CD4-positive, CD25-positive, alpha-beta regulatory T cell (primary cell): ENCODE results near the gene GAB2. TPM values are rescaled to one million over a fixed set of nuclear protein-coding genes. Genes with fewer than 3 reads are reported as not detected.

Experiments used
- ATAC-seq, 2 donors: fragments of 150-1000 bp; cut with Tn5 transposase; one replicate each; pipeline ENCODE4 v1.10.0; 2021; ENCODE audit warnings: low read depth in 2 of 2, moderate number of reproducible peaks in 2 of 2, moderate library complexity in 1 of 2
- DNase-seq, 3 donors: peaks; one replicate each; pipeline versions ENCODE4 v3.0.0 to v3.0.0-alpha.2; 2012 to 2022; ENCODE audit warnings: mixed read lengths in 1 of 3
- H3K27ac ChIP-seq: one replicate; pipeline ENCODE4 v1.7.0; 2013; ENCODE audit warnings: mild to moderate bottlenecking, low read length; ENCODE audit not compliant: insufficient read depth, poor library complexity, severe bottlenecking
- H3K27me3 ChIP-seq: one replicate; pipeline ENCODE4 v1.7.0; 2013; ENCODE audit warnings: low read length; ENCODE audit not compliant: control insufficient read depth, insufficient read depth
- H3K36me3 ChIP-seq: one replicate; pipeline ENCODE4 v1.7.0; 2013; ENCODE audit warnings: mild to moderate bottlenecking, low read length, moderate library complexity; ENCODE audit not compliant: control insufficient read depth, insufficient read depth
- H3K4me1 ChIP-seq: 2 replicates; pipeline ENCODE4 v1.7.0; 2013; ENCODE audit warnings: mild to moderate bottlenecking, low read length; ENCODE audit not compliant: insufficient read depth, control insufficient read depth, poor library complexity, severe bottlenecking
- H3K4me3 ChIP-seq: one replicate; pipeline ENCODE4 v1.7.0; 2013; ENCODE audit warnings: low read depth, mild to moderate bottlenecking, low read length, moderate library complexity
- H3K9me3 ChIP-seq, 2 experiments: 1 replicate in 1 of 2; 2 replicates in 1 of 2; pipeline ENCODE4 v1.7.0; 2013; ENCODE audit warnings: low read length in 2 of 2, mild to moderate bottlenecking in 1 of 2, moderate library complexity in 1 of 2; ENCODE audit not compliant: control insufficient read depth in 2 of 2
- H3K27ac Mint-ChIP-seq, 3 donors: one replicate each; pipeline ENCODE4 v1.8.0; 2020 to 2022; ENCODE audit warnings: mild to moderate bottlenecking in 3 of 3, mixed read lengths in 3 of 3, moderate library complexity in 2 of 3
- H3K27me3 Mint-ChIP-seq: one replicate; pipeline ENCODE4 v1.8.0; 2022; ENCODE audit warnings: mild to moderate bottlenecking, mixed read lengths
- H3K36me3 Mint-ChIP-seq: one replicate; pipeline ENCODE4 v1.8.0; 2020; ENCODE audit warnings: mixed read lengths
- H3K4me1 Mint-ChIP-seq, 4 donors: one replicate each; pipeline ENCODE4 v1.8.0; 2020 to 2022; ENCODE audit warnings: mixed read lengths in 4 of 4, mild to moderate bottlenecking in 1 of 4
- H3K4me3 Mint-ChIP-seq, 4 donors: one replicate each; pipeline ENCODE4 v1.8.0; 2020 to 2022; ENCODE audit warnings: mild to moderate bottlenecking in 4 of 4, mixed read lengths in 4 of 4, moderate library complexity in 3 of 4
- H3K9me3 Mint-ChIP-seq, 7 donors: one replicate each; pipeline ENCODE4 v1.8.0; 2020 to 2022; ENCODE audit warnings: mixed read lengths in 7 of 7, mild to moderate bottlenecking in 3 of 7, moderate library complexity in 2 of 7
- polyA plus RNA-seq, 4 donors: library from polyadenylated mRNA; unstranded; fragments of 300-500 nt; fragmentation: Illumina TruSeq; gene quantifications; one replicate each; pipeline ENCODE4 v1.2.3, GENCODE V29; 2021
- total RNA-seq: library from RNA; stranded (reverse); gene quantifications from one replicate; pipeline ENCODE4 v1.2.3, GENCODE V29; 2022

The GAB2 gene
- total and polyA plus RNA-seq, 5 donors from 2014 or later, result 0.05 to 15.7 (median 0.56) TPM

- Mint-ChIP-seq H3K36me3 (no peaks in the 10 kb centered on the region), H3K27me3 (peaks cover 5% of the 10 kb centered on the region), H3K9me3 (no peaks in the 10 kb centered on the region), H3K4me1 (no peaks in the 10 kb centered on the region), H3K4me3 (no peak overlapping the region), H3K27ac (no peak overlapping the region)
- H3K4me1 ChIP-seq, result no peaks in the 10 kb centered on the region
- no peaks in the 10 kb centered on the region for H3K9me3 ChIP-seq
- H3K27me3 ChIP-seq, result peaks cover 3% of the 10 kb centered on the region
- ATAC-seq (no peak), DNase-seq (no peak)
- H3K27ac ChIP-seq, result no peak overlapping the region
- no peak overlapping the region for H3K4me3 ChIP-seq
- no peaks in the 10 kb centered on the region for H3K36me3 ChIP-seq
These were observed 157.7 kb downstream of the GAB2 start for GRCh38 chr11:78259777-78260487.

- peaks cover 3% of the 10 kb centered on the region for H3K27me3 ChIP-seq
- H3K27ac ChIP-seq, result no peak overlapping the region
- H3K9me3 ChIP-seq, result no peaks in the 10 kb centered on the region
- Mint-ChIP-seq H3K4me1 (no peaks in the 10 kb centered on the region), H3K36me3 (no peaks in the 10 kb centered on the region), H3K9me3 (no peaks in the 10 kb centered on the region), H3K27ac (no peak overlapping the region), H3K4me3 (no peak overlapping the region), H3K27me3 (peaks cover 5% of the 10 kb centered on the region)
- no peaks in the 10 kb centered on the region for H3K36me3 ChIP-seq
- no peak overlapping the region for H3K4me3 ChIP-seq
- H3K4me1 ChIP-seq, result no peaks in the 10 kb centered on the region
- ATAC-seq (no peak), DNase-seq (no peak)
These were observed 160.0 kb downstream of the GAB2 start for GRCh38 chr11:78257654-78258053.

- H3K27me3 Mint-ChIP-seq, result peaks cover 5% of the 10 kb centered on the region
- no peaks in the 10 kb centered on the region for H3K9me3 Mint-ChIP-seq
- H3K9me3 ChIP-seq, result no peaks in the 10 kb centered on the region
- no peak overlapping the region for H3K4me3 Mint-ChIP-seq
- H3K27ac ChIP-seq, result no peak overlapping the region
- H3K4me3 ChIP-seq, result no peak overlapping the region
- no peak for ATAC-seq
- H3K4me1 Mint-ChIP-seq, result no peaks in the 10 kb centered on the region
- H3K4me1 ChIP-seq, result no peaks in the 10 kb centered on the region
- peaks cover 3% of the 10 kb centered on the region for H3K27me3 ChIP-seq
- no peaks in the 10 kb centered on the region for H3K36me3 Mint-ChIP-seq
- H3K27ac Mint-ChIP-seq, result no peak overlapping the region
- DNase-seq, result no peak
- H3K36me3 ChIP-seq, result no peaks in the 10 kb centered on the region
These were observed 160.7 kb downstream of the GAB2 start for GRCh38 chr11:78256962-78257361.

- no peaks in the 10 kb centered on the region for H3K36me3 ChIP-seq
- Mint-ChIP-seq H3K4me1 (no peaks in the 10 kb centered on the region), H3K4me3 (no peak overlapping the region), H3K27me3 (peaks cover 5% of the 10 kb centered on the region), H3K27ac (no peak overlapping the region), H3K9me3 (no peaks in the 10 kb centered on the region), H3K36me3 (no peaks in the 10 kb centered on the region)
- peaks cover 3% of the 10 kb centered on the region for H3K27me3 ChIP-seq
- H3K9me3 ChIP-seq, result no peaks in the 10 kb centered on the region
- DNase-seq, result no peak
- H3K27ac ChIP-seq, result no peak overlapping the region
- no peak for ATAC-seq
- no peaks in the 10 kb centered on the region for H3K4me1 ChIP-seq
- no peak overlapping the region for H3K4me3 ChIP-seq
These were observed 161.7 kb downstream of the GAB2 start for GRCh38 chr11:78255919-78256318.

GRCh38 chr11:78254268-78254667, 163.4 kb downstream of the GAB2 start:
- Histone ChIP-seq H3K4me3 (no peak overlapping the region), H3K36me3 (no peaks in the 10 kb centered on the region), H3K9me3 (no peaks in the 10 kb centered on the region), H3K27ac (no peak overlapping the region), H3K4me1 (no peaks in the 10 kb centered on the region), H3K27me3 (peaks cover 3% of the 10 kb centered on the region)
- Mint-ChIP-seq H3K9me3 (no peaks in the 10 kb centered on the region), H3K4me3 (no peak overlapping the region), H3K27ac (no peak overlapping the region), H3K27me3 (peaks cover 5% of the 10 kb centered on the region), H3K4me1 (no peaks in the 10 kb centered on the region), H3K36me3 (no peaks in the 10 kb centered on the region)
- no peak for DNase-seq
- no peak for ATAC-seq

- Histone ChIP-seq H3K27me3 (peaks cover 3% of the 10 kb centered on the region), H3K36me3 (no peaks in the 10 kb centered on the region), H3K4me1 (no peaks in the 10 kb centered on the region), H3K9me3 (no peaks in the 10 kb centered on the region), H3K27ac (no peak overlapping the region), H3K4me3 (no peak overlapping the region)
- Mint-ChIP-seq H3K36me3 (no peaks in the 10 kb centered on the region), H3K27me3 (peaks cover 5% of the 10 kb centered on the region), H3K27ac (no peak overlapping the region), H3K4me3 (no peak overlapping the region), H3K4me1 (peaks cover 0 to 1% (median 0%) of the 10 kb centered on the region in 4 donors), H3K9me3 (no peaks in the 10 kb centered on the region)
- ATAC-seq, result no peak
- DNase-seq, result no peak
These were observed 163.8 kb downstream of the GAB2 start for GRCh38 chr11:78253797-78254196.

GRCh38 chr11:78251083-78251775, 166.4 kb downstream of the GAB2 start:
- Mint-ChIP-seq H3K27me3 (no peaks in the 10 kb centered on the region), H3K27ac (no peak overlapping the region), H3K4me3 (no peak overlapping the region), H3K36me3 (no peaks in the 10 kb centered on the region), H3K4me1 (peaks cover 0 to 2% (median 0%) of the 10 kb centered on the region in 4 donors), H3K9me3 (peaks cover 0 to under 1% (median 0%) of the 10 kb centered on the region in 7 donors)
- no peak overlapping the region for H3K4me3 ChIP-seq
- H3K27ac ChIP-seq, result no peak overlapping the region
- no peaks in the 10 kb centered on the region for H3K9me3 ChIP-seq
- H3K36me3 ChIP-seq, result no peaks in the 10 kb centered on the region
- H3K27me3 ChIP-seq, result peaks cover 3% of the 10 kb centered on the region
- no peak for DNase-seq
- ATAC-seq, result no peak
- no peaks in the 10 kb centered on the region for H3K4me1 ChIP-seq

GRCh38 chr11:78250099-78250498, 167.5 kb downstream of the GAB2 start:
- peaks cover 0 to 2% (median 0%) of the 10 kb centered on the region in 7 donors for H3K9me3 Mint-ChIP-seq
- Histone ChIP-seq H3K4me3 (no peak overlapping the region), H3K27me3 (no peaks in the 10 kb centered on the region), H3K27ac (no peak overlapping the region), H3K4me1 (no peaks in the 10 kb centered on the region), H3K36me3 (no peaks in the 10 kb centered on the region), H3K9me3 (no peaks in the 10 kb centered on the region)
- H3K36me3 Mint-ChIP-seq, result peaks cover under 1% of the 10 kb centered on the region
- ATAC-seq (no peak), DNase-seq (no peak)
- peaks cover 0 to 2% (median 0%) of the 10 kb centered on the region in 4 donors for H3K4me1 Mint-ChIP-seq
- H3K27me3 Mint-ChIP-seq, result no peaks in the 10 kb centered on the region
- no peak overlapping the region for H3K4me3 Mint-ChIP-seq
- H3K27ac Mint-ChIP-seq, result no peak overlapping the region
